Stomach (tissue), 9 donors: ENCODE results near the gene FANK1. TPM values are rescaled to one million over a fixed set of nuclear protein-coding genes. Genes with fewer than 3 reads are reported as not detected.

ENCODE experiments used
- DNase-seq, 2 donors: peaks; one replicate each; pipeline versions ENCODE4 v3.0.0 to v3.0.0-alpha.2; 2013 to 2019
- H3K27ac ChIP-seq, 5 donors: fragments of 200-600 bp in 4 of 5; sonication (generic) in 4 of 5; one replicate each; pipeline ENCODE4 v1.5.1; 2013 to 2019; ENCODE audit warnings: mild to moderate bottlenecking in 1 of 5, moderate library complexity in 1 of 5
- H3K27me3 ChIP-seq, 3 donors: fragments of 200-600 bp; sonication (generic); one replicate each; pipeline ENCODE4 v1.5.1; 2017 to 2019; ENCODE audit warnings: mixed run types in 1 of 3
- H3K36me3 ChIP-seq, 4 donors: fragments of 200-600 bp; sonication (generic); 1 replicate in 3 of 4; 2 replicates in 1 of 4; pipeline ENCODE4 v1.5.1; 2016 to 2019
- H3K4me1 ChIP-seq, 4 donors: fragments of 200-600 bp; sonication (generic); one replicate each; pipeline ENCODE4 v1.5.1; 2016 to 2019
- H3K4me3 ChIP-seq, 4 donors: fragments of 200-600 bp; sonication (generic) in 3 of 4; one replicate each; pipeline ENCODE4 v1.5.1; 2016 to 2019; ENCODE audit warnings: mild to moderate bottlenecking in 1 of 4
- H3K9me3 ChIP-seq, 4 donors: fragments of 200-600 bp; sonication (generic); one replicate each; pipeline ENCODE4 v1.5.1; 2016 to 2019
- CTCF ChIP-seq, 7 experiments: fragments of 450-650 bp in 4 of 7; fragments of 200-600 bp in 3 of 7; sonication (generic) in 3 of 7; IDR thresholded peaks; one replicate each; pipeline ENCODE4 v1.5.1; 2016 to 2019; ENCODE audit warnings: antibody characterized with exemption in 7 of 7, control low read depth in 2 of 7, mild to moderate bottlenecking in 1 of 7
- EP300 ChIP-seq: sonication (generic); formaldehyde crosslinking; IDR thresholded peaks from one replicate; pipeline ENCODE4 v1.6.1; 2017; ENCODE audit warnings: antibody characterized with exemption
- POLR2A ChIP-seq, 4 donors: fragments of 450-650 bp; IDR thresholded peaks; one replicate each; pipeline ENCODE4 v1.6.1; 2016; ENCODE audit warnings: antibody characterized with exemption in 4 of 4, control low read depth in 2 of 4, mild to moderate bottlenecking in 1 of 4, moderate library complexity in 1 of 4
- POLR2AphosphoS5 ChIP-seq, 3 donors: sonication (generic); formaldehyde crosslinking; IDR thresholded peaks; one replicate each; pipeline ENCODE4 v1.6.1; 2016; ENCODE audit warnings: antibody characterized with exemption in 3 of 3
- WGBS, 5 donors: extraction: QIAGEN DNeasy Blood & Tissue Kit in 3 of 5; methylation state at CpG; one replicate each; pipeline versions ENCODE4 v1.1.5 to v1.1.7; 2013 to 2018; 5-methylcytosine and 5-hydroxymethylcytosine counted together
- intact Hi-C: fragments of 100-400 bp; cut with DNase I; formaldehyde crosslinking; loops from one replicate; pipeline ENCODE4 v1.15.1; 2023; ENCODE audit warnings: low total_unique reads
- polyA plus RNA-seq, 3 donors: library from polyadenylated mRNA; stranded (reverse); fragments of 200-250 nt; gene quantifications; one replicate each; pipeline ENCODE4 v1.2.3, GENCODE V29; 2013
- total RNA-seq, 5 donors: library from RNA; depleted of rRNA; stranded (reverse); fragments of >200 nt; gene quantifications; one replicate each; pipeline versions ENCODE4 v1.1.0 to v1.2.3, GENCODE V29; 2014 to 2016
- donor health status: healthy with polysubstance abuse.
- donor health status: Bipolar disorder and iron deficiency.
- donor health status: healthy.

The FANK1 gene
- total and polyA plus RNA-seq, 8 donors: 1.6 to 13.3 (median 6.4) TPM

GRCh38 chr10:125984865-125985495 lies 88.6 kb downstream of the FANK1 start:
- Histone ChIP-seq H3K27me3 (peaks cover 0 to 3% (median 0%) of the 10 kb centered on the region in 3 donors), H3K36me3 (peaks cover 0 to 4% (median 0%) of the 10 kb centered on the region in 4 donors), H3K4me3 (no peak overlapping the region), H3K4me1 (peaks cover 0 to 4% (median 0%) of the 10 kb centered on the region in 4 donors), H3K9me3 (no peaks in the 10 kb centered on the region), H3K27ac (no peak overlapping the region)
- 76 to 85% (median 81%) methylated on average over 6 of the region's 6 CpGs for WGBS, 5 donors
- intact Hi-C loops: loop anchor here (10.0 kb wide), 3 partner anchors 400 to 760 kb away; partner anchors contain the start of gene ADAM12
- DNase-seq: no peak
- TF ChIP-seq POLR2A (IDR thresholded peaks at IDR 0.05) (no peak), POLR2AphosphoS5 (IDR thresholded peaks at IDR 0.05) (no peak), CTCF (IDR thresholded peaks at IDR 0.05) (no peak), EP300 (no peak)

GRCh38 chr10:125985557-125986240 lies 89.3 kb downstream of the FANK1 start:
- H3K27me3 ChIP-seq: peaks cover 0 to 3% (median 0%) of the 10 kb centered on the region in 3 donors
- H3K4me1 ChIP-seq: peaks cover 0 to 4% (median 0%) of the 10 kb centered on the region in 4 donors
- intact Hi-C loops: loop anchor here (10.0 kb wide), 3 partner anchors 399 to 759 kb away; partner anchors contain the start of gene ADAM12
- H3K27ac ChIP-seq: no peak overlapping the region
- TF ChIP-seq POLR2AphosphoS5 (IDR thresholded peaks at IDR 0.05) (no peak), CTCF (IDR thresholded peaks at IDR 0.05) (no peak), EP300 (no peak), POLR2A (IDR thresholded peaks at IDR 0.05) (no peak)
- H3K36me3 ChIP-seq: peaks cover 0 to 5% (median 0%) of the 10 kb centered on the region in 4 donors
- DNase-seq: no peak
- H3K9me3 ChIP-seq: no peaks in the 10 kb centered on the region
- 72 to 83% (median 79%) methylated on average over 5 of the region's 5 CpGs for WGBS, 5 donors
- H3K4me3 ChIP-seq: no peak overlapping the region

- no peak for DNase-seq
- 91 to 99% (median 96%) methylated on average over 4 to 5 of the region's 5 CpGs for WGBS, 5 donors
- Histone ChIP-seq H3K4me3 (no peak overlapping the region), H3K9me3 (no peaks in the 10 kb centered on the region), H3K27me3 (no peaks in the 10 kb centered on the region), H3K27ac (no peak overlapping the region), H3K4me1 (peaks cover 0 to under 1% (median 0%) of the 10 kb centered on the region in 4 donors), H3K36me3 (peaks cover 0 to 5% (median 0%) of the 10 kb centered on the region in 4 donors)
- intact Hi-C loops: loop anchor here (10.0 kb wide), 3 partner anchors 395 to 755 kb away; partner anchors contain the start of gene ADAM12
- TF ChIP-seq CTCF (IDR thresholded peaks at IDR 0.05) (no peak), POLR2AphosphoS5 (IDR thresholded peaks at IDR 0.05) (no peak)
Observed at GRCh38 chr10:125989791-125990190, 93.4 kb downstream of the FANK1 start.

GRCh38 chr10:125990974-125991373 lies 94.6 kb downstream of the FANK1 start:
- no peak for DNase-seq
- intact Hi-C loops: no loop called here
- 92 to 100% (median 99%) methylated on average over 1 to 2 of the region's 2 CpGs for WGBS, 5 donors

More at GRCh38 chr10:125990974-125991373, 94.6 kb downstream of the FANK1 start:
- H3K4me3 ChIP-seq: no peak overlapping the region
- H3K27ac ChIP-seq: no peak overlapping the region
- no peaks in the 10 kb centered on the region for H3K9me3 ChIP-seq
- no peaks in the 10 kb centered on the region for H3K4me1 ChIP-seq
- H3K36me3 ChIP-seq: peaks cover 0 to 5% (median 0%) of the 10 kb centered on the region in 4 donors
- H3K27me3 ChIP-seq: no peaks in the 10 kb centered on the region
- no peak for TF ChIP-seq EP300
- no peak for TF ChIP-seq POLR2A (IDR thresholded peaks at IDR 0.05)
- TF ChIP-seq CTCF (IDR thresholded peaks at IDR 0.05): no peak
- no peak for TF ChIP-seq POLR2AphosphoS5 (IDR thresholded peaks at IDR 0.05)
